DOHH2 (cell line): Measurements from ENCODE around the gene WHRN.

ENCODE experiments used
- CTCF ChIP-seq: fragments of 200-600 bp; sonication (generic); IDR thresholded peaks from one replicate; pipeline ENCODE4 v1.5.1; 2014; ENCODE audit warnings: antibody characterized with exemption, mild to moderate bottlenecking, low read depth, low read length; ENCODE audit not compliant: poor library complexity, severe bottlenecking
- EZH2phosphoT487 ChIP-seq: fragments of 200-600 bp; sonication (generic); IDR thresholded peaks from 2 replicates; pipeline ENCODE4 v1.6.1; 2017; ENCODE audit warnings: borderline replicate concordance, mild to moderate bottlenecking, antibody characterized with exemption, low read length, moderate library complexity, mixed read lengths

GRCh38 chr9:114413861-114414301 lies 91.4 kb downstream of the WHRN start:
- TF ChIP-seq CTCF: no peak
- no peak for TF ChIP-seq EZH2phosphoT487
